Kidney (tissue), 14 donors: ENCODE results near the gene ZFX. TPM values are rescaled to one million over a fixed set of nuclear protein-coding genes. Genes with fewer than 3 reads are reported as not detected.

Experiments used
- DNase-seq, 5 donors: peaks; one replicate each; pipeline ENCODE4 v3.0.0-alpha.2; 2013 to 2020
- FAIRE-seq: peaks from 2 replicates; lab custom pipeline; 2012; peaks lifted over from hg19 to GRCh38; lab: Jason Lieb, UNC
- H3K27ac ChIP-seq, 2 donors: one replicate each; pipeline ENCODE4 v1.7.0; 2013; ENCODE audit warnings: low read depth in 2 of 2, low read length in 2 of 2, inconsistent platforms in 1 of 2
- H3K27me3 ChIP-seq: one replicate; pipeline ENCODE4 v1.7.1; 2013; ENCODE audit warnings: low read length, inconsistent platforms; ENCODE audit not compliant: control insufficient read depth, insufficient read depth
- H3K36me3 ChIP-seq, 3 donors: one replicate each; pipeline versions ENCODE4 v1.7.0 to v1.7.1; 2013; ENCODE audit warnings: low read length in 3 of 3, control low read depth in 1 of 3, inconsistent platforms in 1 of 3; ENCODE audit not compliant: insufficient read depth in 3 of 3, control insufficient read depth in 2 of 3
- H3K4me1 ChIP-seq, 3 donors: one replicate each; pipeline versions ENCODE4 v1.7.0 to v1.7.1; 2013; ENCODE audit warnings: low read length in 3 of 3, inconsistent platforms in 1 of 3, low read depth in 1 of 3; ENCODE audit not compliant: control insufficient read depth in 2 of 3, insufficient read depth in 2 of 3
- H3K4me3 ChIP-seq, 3 donors: one replicate each; pipeline versions ENCODE4 v1.7.0 to v1.8.1; 2013; ENCODE audit warnings: low read length in 3 of 3, control low read depth in 1 of 3, inconsistent platforms in 1 of 3
- H3K9ac ChIP-seq, 3 donors: one replicate each; pipeline versions ENCODE4 v1.7.0 to v1.7.1; 2013; ENCODE audit warnings: low read length in 3 of 3, control low read depth in 1 of 3, inconsistent platforms in 1 of 3
- H3K9me3 ChIP-seq, 3 donors: one replicate each; pipeline versions ENCODE4 v1.7.0 to v1.7.1; 2013; ENCODE audit warnings: low read length in 3 of 3, control low read depth in 1 of 3, inconsistent platforms in 1 of 3; ENCODE audit not compliant: control insufficient read depth in 2 of 3, insufficient read depth in 1 of 3
- intact Hi-C: fragments of 100-400 bp; cut with DNase I; formaldehyde crosslinking; loops from one replicate; pipeline ENCODE4 v1.11.1; 2022
- polyA plus RNA-seq: library from polyadenylated mRNA; stranded (reverse); fragments of 350-450 nt; fragmentation: Illumina TruSeq; extraction: RNeasy Lipid Tissue Mini Kit (QIAGEN cat#74804); gene quantifications from one replicate; pipeline ENCODE4 v1.2.3, GENCODE V29; 2014; ENCODE audit warnings: low read depth, low replicate concordance; ENCODE audit not compliant: insufficient read depth
- total RNA-seq: library from RNA; stranded (reverse); fragmentation: NEBNext Ultra II Directional; extraction: Animal tissue kit (Norgen Biotek cat#: 25700); gene quantifications from one replicate; pipeline ENCODE4 v1.2.1, GENCODE V29; 2021
- TF ChIP-seq, protein P1 (sequence below): IDR thresholded peaks from 3 replicates; pipeline ENCODE4 v1.5.1; 2012; ENCODE audit warnings: mild to moderate bottlenecking, moderate library complexity, borderline replicate concordance; ENCODE audit not compliant: insufficient read depth; ENCODE audit errors: extremely low read depth
- donor health status: control.
- donor health status: control.
- donor health status: control.
- donor health status: control.
- donor health status: control.
- donor health status: DM: yes; HTN: yes; CAD: no.
- donor health status: Normal renal cell carcinoma (clear cell type).

Gene ZFX
- total and polyA plus RNA-seq, 2 donors from 2014 or later: 5.0 to 58.3 TPM

DNA sequence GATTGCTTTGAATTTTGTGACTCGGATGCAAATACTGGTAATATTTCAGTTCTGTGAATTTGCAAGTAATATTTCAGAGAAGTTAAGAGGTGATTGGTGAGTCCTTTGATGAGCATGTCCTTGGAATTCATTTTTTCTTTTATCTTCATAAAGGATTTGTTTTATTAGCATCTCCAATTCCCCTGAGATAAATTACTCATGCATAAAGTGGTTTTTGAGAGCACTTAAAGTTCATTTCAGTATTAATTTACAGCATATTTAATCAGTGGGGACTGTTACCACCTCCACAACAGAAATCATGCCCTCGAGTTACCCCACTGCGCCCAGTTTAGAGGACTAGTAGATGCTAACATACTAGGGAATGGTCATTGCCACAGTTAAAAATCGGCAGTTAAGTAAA, 65.0 kb downstream of the ZFX start:
- Histone ChIP-seq H3K4me3 (no peak overlapping the region), H3K27me3 (no peaks in the 10 kb centered on the region), H3K9me3 (no peaks in the 10 kb centered on the region), H3K4me1 (no peaks in the 10 kb centered on the region), H3K36me3 (peaks cover 10 to 19% (median 17%) of the 10 kb centered on the region in 3 donors), H3K27ac (no peak overlapping the region), H3K9ac (no peak overlapping the region)
- intact Hi-C loops: no loop called here
- FAIRE-seq: no peak
- DNase-seq: no peak
- TF ChIP-seq, protein P1, sequence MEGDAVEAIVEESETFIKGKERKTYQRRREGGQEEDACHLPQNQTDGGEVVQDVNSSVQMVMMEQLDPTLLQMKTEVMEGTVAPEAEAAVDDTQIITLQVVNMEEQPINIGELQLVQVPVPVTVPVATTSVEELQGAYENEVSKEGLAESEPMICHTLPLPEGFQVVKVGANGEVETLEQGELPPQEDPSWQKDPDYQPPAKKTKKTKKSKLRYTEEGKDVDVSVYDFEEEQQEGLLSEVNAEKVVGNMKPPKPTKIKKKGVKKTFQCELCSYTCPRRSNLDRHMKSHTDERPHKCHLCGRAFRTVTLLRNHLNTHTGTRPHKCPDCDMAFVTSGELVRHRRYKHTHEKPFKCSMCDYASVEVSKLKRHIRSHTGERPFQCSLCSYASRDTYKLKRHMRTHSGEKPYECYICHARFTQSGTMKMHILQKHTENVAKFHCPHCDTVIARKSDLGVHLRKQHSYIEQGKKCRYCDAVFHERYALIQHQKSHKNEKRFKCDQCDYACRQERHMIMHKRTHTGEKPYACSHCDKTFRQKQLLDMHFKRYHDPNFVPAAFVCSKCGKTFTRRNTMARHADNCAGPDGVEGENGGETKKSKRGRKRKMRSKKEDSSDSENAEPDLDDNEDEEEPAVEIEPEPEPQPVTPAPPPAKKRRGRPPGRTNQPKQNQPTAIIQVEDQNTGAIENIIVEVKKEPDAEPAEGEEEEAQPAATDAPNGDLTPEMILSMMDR: no peak

DNA sequence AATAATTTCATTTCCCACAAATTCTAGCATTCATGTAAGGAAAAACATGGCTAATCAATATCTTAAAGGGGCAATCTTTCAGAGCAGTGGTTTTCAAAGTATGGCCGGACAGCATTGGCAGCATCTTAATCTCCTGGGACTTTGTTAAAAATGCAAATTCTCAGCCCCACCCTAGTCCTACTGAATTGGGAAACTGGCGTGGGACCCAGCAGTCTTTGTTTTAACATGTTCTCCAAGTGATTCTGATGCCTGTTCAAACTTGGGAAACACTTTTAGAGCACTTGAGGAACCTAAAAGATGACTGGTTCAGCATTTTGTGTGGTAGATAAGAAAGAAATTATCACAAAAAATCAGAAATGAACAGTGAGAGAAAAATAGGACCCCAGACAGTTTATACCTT, 65.7 kb downstream of the ZFX start:
- TF ChIP-seq, protein P1: no peak
- no peak for FAIRE-seq
- no peaks in the 10 kb centered on the region for H3K9me3 ChIP-seq
- H3K27ac ChIP-seq: no peak overlapping the region
- H3K27me3 ChIP-seq: no peaks in the 10 kb centered on the region
- H3K36me3 ChIP-seq: peaks cover 8 to 15% (median 14%) of the 10 kb centered on the region in 3 donors
- no peak for DNase-seq
- intact Hi-C loops: no loop called here
- no peaks in the 10 kb centered on the region for H3K4me1 ChIP-seq
- no peak overlapping the region for H3K9ac ChIP-seq
- no peak overlapping the region for H3K4me3 ChIP-seq

DNA sequence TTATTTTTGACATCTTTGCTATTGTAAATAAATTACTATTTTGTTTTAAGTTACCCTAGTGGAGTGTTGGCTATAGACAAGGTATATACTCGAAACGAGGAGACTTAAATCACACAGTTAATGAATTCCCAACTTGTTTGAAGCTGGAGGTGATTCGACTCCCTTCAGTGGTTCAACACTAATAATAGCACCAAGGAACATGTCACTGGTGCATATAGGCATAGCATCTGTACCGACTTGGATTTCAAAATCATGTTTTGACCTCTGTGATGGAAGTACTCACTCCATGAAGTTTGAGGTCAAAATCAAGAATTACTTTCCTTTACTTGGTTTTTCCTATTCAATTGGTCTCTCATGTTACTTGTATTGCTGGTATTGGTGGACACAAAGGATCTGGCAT, 66.5 kb downstream of the ZFX start:
- no peak for FAIRE-seq
- no peaks in the 10 kb centered on the region for H3K4me1 ChIP-seq
- H3K27me3 ChIP-seq: no peaks in the 10 kb centered on the region
- intact Hi-C loops: no loop called here
- H3K9ac ChIP-seq: no peak overlapping the region
- TF ChIP-seq, protein P1: no peak
- peak in 2 of 5 donors; percentile 7 to 13 for DNase-seq
- no peak overlapping the region for H3K4me3 ChIP-seq
- peaks cover under 1 to 8% (median 6%) of the 10 kb centered on the region in 3 donors for H3K36me3 ChIP-seq
- H3K27ac ChIP-seq: no peak overlapping the region
- no peaks in the 10 kb centered on the region for H3K9me3 ChIP-seq

DNA sequence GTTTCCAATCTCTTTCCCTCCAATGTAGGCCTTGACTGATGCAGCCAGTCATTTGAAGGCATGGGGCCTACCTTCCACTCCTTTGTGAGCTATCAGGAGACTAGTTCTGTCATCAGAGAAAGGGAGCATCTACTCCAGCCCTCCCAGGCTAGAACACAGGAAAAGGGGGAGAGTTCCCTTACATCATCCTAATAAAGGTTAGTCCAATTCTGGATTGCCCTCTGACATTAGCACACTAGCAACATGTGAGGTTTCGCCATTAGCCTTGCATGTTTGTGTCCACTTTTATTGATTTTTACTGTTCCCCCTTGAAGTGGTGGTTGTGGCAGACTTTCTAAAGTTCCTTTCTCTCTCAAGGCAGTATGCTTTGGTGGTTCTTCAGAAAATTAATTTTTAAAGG, 67.3 kb downstream of the ZFX start:
- Histone ChIP-seq H3K36me3 (peaks cover 0 to 5% (median 3%) of the 10 kb centered on the region in 3 donors), H3K4me3 (no peak overlapping the region), H3K9ac (no peak overlapping the region), H3K9me3 (no peaks in the 10 kb centered on the region), H3K27me3 (no peaks in the 10 kb centered on the region), H3K4me1 (no peaks in the 10 kb centered on the region), H3K27ac (no peak overlapping the region)
- DNase-seq (no peak), FAIRE-seq (no peak)
- intact Hi-C loops: no loop called here
- TF ChIP-seq, protein P1: no peak
